Measurements from ENCODE around the gene AQP9.

DNA sequence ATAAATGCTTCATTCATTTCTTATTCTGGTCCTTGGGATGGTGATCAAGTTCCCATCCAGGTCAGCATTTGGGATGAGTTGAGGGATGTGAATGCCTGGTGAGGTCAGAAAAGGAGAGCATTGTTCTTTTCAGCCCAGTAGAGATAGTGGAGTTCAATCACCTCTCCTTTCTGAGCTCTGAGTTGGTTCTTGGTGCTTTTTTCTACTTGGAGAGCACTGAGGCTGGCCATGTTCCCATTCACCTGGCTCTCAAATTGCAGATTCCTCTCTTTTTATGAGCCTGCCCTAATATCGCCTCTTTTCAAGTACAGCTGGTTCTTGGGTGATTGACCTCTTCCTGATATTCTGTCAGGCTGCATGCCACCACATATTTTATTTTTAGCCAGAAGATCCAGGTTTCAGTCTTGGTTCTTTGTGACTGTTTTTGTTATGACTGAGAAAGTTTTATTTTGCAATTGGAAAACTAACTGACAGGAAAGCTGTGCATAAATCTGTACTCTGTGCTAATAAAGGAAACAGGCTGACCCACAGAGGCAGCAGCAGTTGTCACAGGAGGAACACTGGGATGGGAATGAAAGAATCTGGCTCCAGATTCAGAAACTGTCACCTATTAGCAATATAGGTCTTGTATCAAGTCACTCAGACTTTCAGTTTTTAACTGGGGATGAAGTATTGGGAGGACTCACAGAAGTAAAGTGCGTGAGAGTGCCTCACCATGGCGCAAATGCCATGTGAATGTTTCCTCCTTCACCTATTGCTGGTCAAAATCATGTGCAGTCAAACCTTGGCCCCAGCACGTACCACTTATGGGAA lies 10.7 kb downstream of the AQP9 start:
- TF ChIP-seq, protein P1, sequence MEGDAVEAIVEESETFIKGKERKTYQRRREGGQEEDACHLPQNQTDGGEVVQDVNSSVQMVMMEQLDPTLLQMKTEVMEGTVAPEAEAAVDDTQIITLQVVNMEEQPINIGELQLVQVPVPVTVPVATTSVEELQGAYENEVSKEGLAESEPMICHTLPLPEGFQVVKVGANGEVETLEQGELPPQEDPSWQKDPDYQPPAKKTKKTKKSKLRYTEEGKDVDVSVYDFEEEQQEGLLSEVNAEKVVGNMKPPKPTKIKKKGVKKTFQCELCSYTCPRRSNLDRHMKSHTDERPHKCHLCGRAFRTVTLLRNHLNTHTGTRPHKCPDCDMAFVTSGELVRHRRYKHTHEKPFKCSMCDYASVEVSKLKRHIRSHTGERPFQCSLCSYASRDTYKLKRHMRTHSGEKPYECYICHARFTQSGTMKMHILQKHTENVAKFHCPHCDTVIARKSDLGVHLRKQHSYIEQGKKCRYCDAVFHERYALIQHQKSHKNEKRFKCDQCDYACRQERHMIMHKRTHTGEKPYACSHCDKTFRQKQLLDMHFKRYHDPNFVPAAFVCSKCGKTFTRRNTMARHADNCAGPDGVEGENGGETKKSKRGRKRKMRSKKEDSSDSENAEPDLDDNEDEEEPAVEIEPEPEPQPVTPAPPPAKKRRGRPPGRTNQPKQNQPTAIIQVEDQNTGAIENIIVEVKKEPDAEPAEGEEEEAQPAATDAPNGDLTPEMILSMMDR (IDR thresholded peaks at IDR 0.05), result no peak
- TF ChIP-seq EZH2 (IDR thresholded peaks at IDR 0.05) (no peak), EZH2phosphoT487 (IDR thresholded peaks at IDR 0.05) (no peak)
